Activated T-cell treated with anti-CD3 and anti-CD28 coated beads, Interleukin-2, amount 50 U/mL, for 1 hour (primary cell): ENCODE measurements around the gene USP40.

Experiments used
- DNase-seq: peaks from one replicate; pipeline ENCODE4 v3.0.0-alpha.2; 2020

USP40 gene

DNA sequence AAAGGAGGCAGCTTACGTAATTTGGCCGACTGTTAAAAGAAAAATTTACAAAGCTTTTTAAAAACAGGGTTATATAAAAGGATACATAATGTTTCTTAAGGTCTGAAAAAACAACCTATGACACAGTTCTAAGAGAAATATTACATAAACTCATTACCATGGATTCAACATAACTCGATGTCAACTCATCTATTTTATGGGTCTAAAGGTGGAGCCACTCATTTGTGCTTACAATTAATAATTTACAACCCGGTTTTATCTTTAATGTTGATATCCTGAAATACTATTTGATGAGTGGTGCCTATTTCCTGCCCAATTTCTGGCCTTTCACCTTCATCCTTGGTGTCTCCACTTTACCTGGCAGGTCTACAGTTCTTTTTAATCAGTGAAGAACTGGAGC, 15.1 kb downstream of the USP40 start:
- DNase-seq: no peak

- no peak for DNase-seq
Observed at GRCh38 chr2:233546774-233547173, 19.8 kb downstream of the USP40 start.

DNA sequence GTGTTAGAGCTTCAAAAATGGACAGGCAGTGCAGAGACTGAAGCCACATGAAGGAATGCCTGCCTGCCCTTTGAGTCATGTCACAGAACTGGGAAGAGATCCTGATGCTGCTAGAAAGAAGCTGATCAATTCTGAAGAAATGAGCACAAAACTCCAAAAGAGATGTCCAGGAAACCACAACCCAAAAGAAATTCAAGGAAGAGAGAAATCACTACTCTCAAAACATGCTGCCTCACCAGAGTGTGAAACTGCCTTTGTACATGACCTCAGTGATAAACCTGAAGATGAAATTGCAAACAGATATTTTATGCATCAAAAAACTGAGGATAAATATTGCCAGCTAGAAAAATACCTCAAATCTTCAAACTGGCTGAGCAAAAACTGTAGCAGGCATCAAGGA, 20.5 kb downstream of the USP40 start:
- no peak for DNase-seq

- DNase-seq: no peak
Observed at GRCh38 chr2:233544200-233544610, 22.4 kb downstream of the USP40 start.

GRCh38 chr2:233542507-233542906, 24.1 kb downstream of the USP40 start:
- no peak for DNase-seq

- no peak for DNase-seq
Observed at GRCh38 chr2:233538741-233539140, 27.8 kb downstream of the USP40 start.

GRCh38 chr2:233535271-233535670, 31.3 kb downstream of the USP40 start:
- DNase-seq: no peak

DNA sequence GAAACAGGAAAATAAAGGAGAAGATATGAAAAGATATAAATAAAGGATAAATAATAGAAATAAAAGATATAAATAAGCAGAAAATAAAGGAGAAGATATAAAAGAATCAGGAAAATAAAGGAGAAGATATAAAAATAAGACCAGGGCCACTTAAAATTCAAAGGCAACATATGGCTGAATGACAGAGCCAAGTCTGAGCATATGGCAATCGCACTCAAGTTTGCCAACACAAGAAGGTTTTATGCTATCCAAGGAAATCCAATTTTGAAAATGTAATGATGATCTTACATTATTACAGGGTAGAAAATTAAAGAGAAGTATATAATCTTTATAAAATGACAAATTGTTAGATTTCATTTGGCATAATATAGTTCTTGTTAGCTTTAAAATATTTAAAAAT, 33.6 kb downstream of the USP40 start:
- DNase-seq: no peak

DNA sequence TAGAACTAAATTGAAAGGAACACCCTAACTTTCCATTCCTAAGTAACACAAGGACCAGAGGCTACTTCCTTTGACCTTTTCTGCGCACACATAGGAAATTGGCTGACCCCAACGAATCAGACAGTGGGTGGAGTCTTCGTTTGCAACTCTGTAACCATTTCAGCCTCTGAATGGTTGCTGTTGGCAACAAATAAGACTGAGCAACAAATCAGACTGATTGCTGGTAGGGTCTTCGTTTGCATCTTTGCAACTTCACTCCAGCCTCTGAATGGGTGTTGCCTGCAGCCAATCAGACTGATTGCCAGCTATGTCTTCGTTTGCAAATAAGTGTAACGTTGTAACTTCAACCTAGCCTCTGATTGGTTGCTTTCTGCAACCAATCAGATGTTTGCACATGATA, 34.6 kb downstream of the USP40 start:
- DNase-seq: no peak

- no peak for DNase-seq
Observed at GRCh38 chr2:233530381-233530780, 36.2 kb downstream of the USP40 start.

DNA sequence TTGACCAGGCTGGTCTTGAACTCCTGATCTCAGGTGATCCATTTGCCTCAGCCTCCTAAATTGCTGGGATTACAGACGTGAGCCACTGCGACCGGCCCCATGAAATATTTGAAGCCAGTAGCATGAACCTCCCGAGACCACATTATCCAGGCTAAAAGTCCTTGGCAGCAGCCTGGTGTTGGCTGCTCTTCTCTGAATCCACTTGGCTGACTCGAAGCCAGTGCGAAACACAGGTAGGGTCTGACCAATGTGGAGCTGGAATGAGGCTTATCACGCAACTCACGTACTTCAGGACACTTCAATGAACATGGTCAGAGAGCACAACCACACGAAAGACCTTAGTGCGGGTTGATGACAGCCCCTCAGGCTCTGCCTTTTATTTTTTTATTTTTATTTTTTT, 38.4 kb downstream of the USP40 start:
- no peak for DNase-seq

DNA sequence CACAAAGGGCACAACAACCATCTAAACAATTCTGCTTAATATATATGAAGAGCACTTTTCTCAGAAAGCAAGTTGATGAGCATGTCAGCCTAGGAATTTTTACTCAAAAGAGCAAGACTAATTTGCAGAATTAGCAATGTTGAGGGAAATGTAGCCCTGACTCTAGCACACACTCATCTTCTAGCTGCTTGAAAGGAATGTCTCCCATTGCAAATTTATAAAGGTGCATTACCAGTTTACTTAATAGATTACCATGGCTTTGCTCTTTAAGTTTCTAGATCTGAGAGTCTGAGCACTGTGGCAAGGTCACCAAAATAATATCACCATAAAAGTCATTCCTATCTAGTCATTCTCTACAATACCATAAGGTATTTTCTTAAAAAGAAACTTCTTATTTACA, 40.8 kb downstream of the USP40 start:
- DNase-seq: no peak

GRCh38 chr2:233519787-233520611, 46.6 kb downstream of the USP40 start:
- no peak for DNase-seq

- no peak for DNase-seq
Observed at GRCh38 chr2:233513953-233514655, 52.5 kb downstream of the USP40 start.

- no peak for DNase-seq
Observed at GRCh38 chr2:233503947-233504637, 62.5 kb downstream of the USP40 start.

DNA sequence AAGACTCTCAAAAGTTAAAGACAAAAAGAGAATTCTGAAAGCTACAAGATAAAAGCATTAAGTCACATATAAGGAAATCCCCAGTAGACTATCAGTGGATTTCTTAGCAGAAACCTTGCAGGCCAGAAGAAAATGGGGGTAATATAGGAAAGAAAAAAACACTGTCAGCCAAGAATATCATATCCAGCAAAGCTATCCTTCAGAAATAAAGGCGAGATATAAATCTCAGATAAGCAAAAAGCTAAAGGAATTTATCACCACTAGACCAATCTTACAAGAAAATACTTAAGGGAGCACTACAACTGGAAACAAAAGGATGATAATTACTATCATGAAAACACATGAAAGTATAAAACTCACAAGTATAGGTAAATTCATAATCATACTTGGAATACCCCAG, 63.1 kb downstream of the USP40 start:
- no peak for DNase-seq

GRCh38 chr2:233501198-233502076, 65.1 kb downstream of the USP40 start:
- no peak for DNase-seq

DNA sequence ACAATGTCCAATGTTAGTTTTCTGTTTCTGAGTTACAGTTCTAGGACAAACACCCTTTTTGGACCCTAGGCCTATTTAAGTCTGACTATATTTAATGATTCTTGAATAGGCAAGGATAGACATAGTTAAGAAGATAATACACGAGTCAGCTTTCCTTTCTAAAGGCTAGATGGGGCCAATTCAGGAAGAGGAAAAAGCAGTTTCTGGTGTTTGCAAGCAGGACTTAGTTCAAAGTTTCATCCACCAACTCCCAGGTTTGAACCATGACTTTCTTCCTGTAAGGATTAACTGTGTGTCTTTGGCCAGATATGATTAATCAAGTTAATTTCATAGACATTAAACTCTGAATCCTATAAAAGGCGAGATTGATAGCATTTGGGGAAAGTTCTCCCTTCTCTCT, 66.7 kb downstream of the USP40 start:
- no peak for DNase-seq

GRCh38 chr2:233498126-233498525, 68.5 kb downstream of the USP40 start:
- no peak for DNase-seq

DNA sequence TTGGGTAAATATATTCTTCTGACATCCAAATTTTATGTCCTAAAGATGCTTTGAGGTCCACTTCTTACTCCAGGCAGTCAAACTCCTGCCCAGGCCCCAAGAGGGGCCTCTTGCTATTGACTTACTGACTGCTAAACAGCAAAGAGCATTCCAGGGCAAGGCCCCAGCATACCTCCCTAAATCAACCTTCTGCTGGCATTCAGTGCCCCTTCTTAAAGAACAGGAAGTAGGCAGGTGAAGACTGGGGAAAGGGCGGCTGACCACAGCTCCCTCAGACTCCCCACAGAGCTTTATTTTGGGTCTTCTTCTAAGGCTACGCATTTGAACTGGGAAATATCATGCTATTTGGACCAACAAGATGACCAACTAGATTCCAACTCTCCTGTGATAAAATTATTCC, 68.9 kb downstream of the USP40 start:
- DNase-seq: no peak

- DNase-seq: no peak
Observed at GRCh38 chr2:233495503-233496496, 70.8 kb downstream of the USP40 start.

- no peak for DNase-seq
Observed at GRCh38 chr2:233492751-233493150, 73.8 kb downstream of the USP40 start.
